ENCODE data around the gene RNF130. TPM values are rescaled to one million over a fixed set of nuclear protein-coding genes. Genes with fewer than 3 reads are reported as not detected.

RNF130 gene
- total and polyA plus RNA-seq, 9 of the 15 experiments (the other 6 are each of a cell fraction or from before 2014, with no cell fraction given) = 5.8 to 39.4 (median 27.1) TPM

DNA sequence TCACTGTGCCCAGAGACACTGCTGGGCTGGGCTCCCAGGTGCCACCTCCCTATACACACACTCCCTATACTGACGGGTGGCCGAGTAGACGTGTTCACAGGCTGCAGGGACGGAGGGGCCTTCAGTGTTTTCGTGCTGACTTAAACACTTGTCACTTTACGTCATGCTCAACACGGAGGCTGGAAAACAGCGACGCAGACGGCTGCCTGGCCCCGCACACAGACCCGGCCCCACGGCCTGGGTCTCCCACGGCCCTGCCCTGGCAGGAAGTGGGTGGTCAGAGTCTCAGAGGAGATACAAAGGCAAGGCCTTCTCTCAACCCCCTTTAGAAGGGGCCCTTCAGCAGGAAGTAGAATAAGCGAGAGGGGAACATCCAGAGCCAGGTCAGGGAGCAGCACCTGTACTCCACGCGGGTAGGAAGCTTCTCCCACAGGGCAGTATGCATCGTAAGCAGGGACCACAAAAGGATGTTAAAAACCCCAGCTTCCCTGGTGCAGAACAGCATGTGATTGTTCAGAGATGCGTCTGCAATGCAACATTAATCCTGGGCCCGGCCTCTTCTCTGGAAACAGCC, 152.0 kb downstream of the RNF130 start:
- H3K27ac ChIP-seq (ENCODE audit: extremely low read depth, low read depth, low read length) = no peak overlapping the region
- ATAC-seq (peak; percentile 62), DNase-seq (ENCODE audit: extremely low read depth in 1 of 4, low spot score in 3 of 4) (no peak), FAIRE-seq (no peak)
- H3K36me3 ChIP-seq (ENCODE audit: control insufficient read depth, insufficient read depth, low read length) = no peaks in the 10 kb centered on the region
- no peaks in the 10 kb centered on the region for H4K20me1 ChIP-seq (replicated peaks; ENCODE audit: control insufficient read depth, insufficient read depth, low read length)
- intact Hi-C loops (cut with micrococcal nuclease) = no loop called here
- no peaks in the 10 kb centered on the region for H3K79me2 ChIP-seq (ENCODE audit: control insufficient read depth, insufficient read depth, low read length)
- no peak overlapping the region for H3K4me2 ChIP-seq (ENCODE audit: insufficient read depth, low read length)
- peaks cover 0 to 5% of the 10 kb centered on the region in 2 experiments; a peak in 4 of 5 replicates for H3K4me1 ChIP-seq (replicated peaks in 1 of 2; ENCODE audit: control insufficient read depth in 2 of 2, insufficient read depth in 2 of 2, low read length in 2 of 2)
- no peak for TF ChIP-seq TAF9B (IDR thresholded peaks at IDR 0.05; ENCODE audit: partially characterized antibody)
- TF ChIP-seq KDM1A (IDR thresholded peaks at IDR 0.05) = no peak
- no peak for TF ChIP-seq DPF2 (IDR thresholded peaks at IDR 0.05)
- no peak for TF ChIP-seq DDX20 (tag; IDR thresholded peaks at IDR 0.05; ENCODE audit: low read depth)
- no peak for TF ChIP-seq ZNF57 (CRISPR knock-in tag; IDR thresholded peaks at IDR 0.05)
- ChIA-PET CTCF (ENCODE audit: low intra/inter-chr PET ratio) (no interaction called here), POLR2A (no interaction called here)
- no peaks in the 10 kb centered on the region for H3K9me3 ChIP-seq (replicated peaks; ENCODE audit: control insufficient read depth, insufficient read depth, low read depth, low read length)
- BruUV-seq (replicated peaks) = no TSS peak
- peak overlapping the region in 1 of 2 experiments; percentile 55; a peak in 1 of 4 replicates for H3K9ac ChIP-seq (ENCODE audit: insufficient read depth in 1 of 2, low read depth in 2 of 2, low read length in 2 of 2)
- H3K4me3 ChIP-seq = no peak overlapping the region
- in situ Hi-C loops (cut with MboI) = no loop called here
- no peak overlapping the region for H2AFZ ChIP-seq (ENCODE audit: low read depth, low read length)
- H3K9me1 ChIP-seq (ENCODE audit: control insufficient read depth, insufficient read depth, low read length) = no peaks in the 10 kb centered on the region
- peaks cover 47 to 61% of the 10 kb centered on the region in 2 experiments for H3K27me3 ChIP-seq (ENCODE audit: control insufficient read depth in 2 of 2, insufficient read depth in 2 of 2, low read length in 2 of 2)
- 9% methylated on average over 19 of the region's 20 CpGs for WGBS (ENCODE audit: insufficient coverage, low coverage, missing lambda C conversion rate)
